BJ (cell line): ENCODE measurements around the gene NINL. TPM values are rescaled to one million over a fixed set of nuclear protein-coding genes. Genes with fewer than 3 reads are reported as not detected.

Experiments
- CTCF ChIA-PET: fragments of 350-600 bp; formaldehyde crosslinking; extraction: SDS; loops from one replicate; lab custom pipeline; 2021; ENCODE audit warnings: antibody characterized with exemption, inconsistent platforms; lab: Yijun Ruan, JAX
- POLR2A ChIA-PET: fragments of 300-600 bp; sonication (Branson Sonifier 250); formaldehyde crosslinking; extraction: SDS; loops from one replicate; lab custom pipeline; 2021; ENCODE audit warnings: antibody characterized with exemption; lab: Charles Lee
- DNase-seq: peaks from one replicate; pipeline ENCODE4 v3.0.0-alpha.2; 2011; ENCODE audit warnings: low read depth
- H3K27me3 ChIP-seq: 2 replicates; pipeline ENCODE4 v1.6.0; 2011; ENCODE audit warnings: low read length; ENCODE audit not compliant: control insufficient read depth, insufficient read depth
- H3K36me3 ChIP-seq: 2 replicates; pipeline ENCODE4 v1.5.1; 2011; ENCODE audit warnings: low read length; ENCODE audit not compliant: control insufficient read depth, insufficient read depth
- H3K4me3 ChIP-seq: 2 replicates; pipeline ENCODE4 v1.5.1; 2011; ENCODE audit warnings: low read depth, mild to moderate bottlenecking, control low read depth, low read length
- CTCF ChIP-seq: IDR thresholded peaks from 2 replicates; pipeline ENCODE4 v1.5.1; 2011; ENCODE audit warnings: low read depth, mild to moderate bottlenecking, control low read depth, inconsistent platforms, low read length, moderate library complexity; ENCODE audit not compliant: insufficient read depth
- polyA plus RNA-seq: library from polyadenylated mRNA; depleted of rRNA; stranded (reverse); fragments of >200 nt; gene quantifications from 2 replicates; pipeline ENCODE4 v1.2.3, GENCODE V29; 2011

The NINL gene
- polyA plus RNA-seq, 1 experiment = 6.2 TPM

DNA sequence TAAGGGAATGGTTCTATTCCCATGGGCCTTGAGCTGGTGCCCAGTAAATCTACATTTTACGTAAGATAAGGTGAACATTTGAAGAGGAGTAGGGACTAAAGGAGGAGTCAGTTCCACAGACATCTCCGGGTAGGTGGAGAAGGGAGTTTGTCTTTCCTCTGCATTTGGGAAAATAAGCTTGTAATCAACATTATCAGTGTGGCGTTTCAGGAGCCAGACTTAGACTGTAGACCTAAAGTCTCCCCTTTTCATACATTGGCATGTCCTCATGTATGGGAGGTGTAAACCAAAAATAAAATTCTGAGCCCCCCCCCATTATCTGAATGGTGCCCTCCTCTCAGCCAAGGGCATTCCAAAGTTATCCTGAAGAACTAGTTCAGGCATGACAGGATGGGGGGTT lies 40.2 kb downstream of the NINL start:
- no peak for TF ChIP-seq CTCF
- ChIA-PET CTCF (interaction anchor here (0.6 kb wide), 1 partner anchor 35 kb away, joined by 4 read pairs; no protein-coding TSS in a partner anchor), POLR2A (interaction anchor here (0.5 kb wide), 1 partner anchor 18 kb away, joined by 3 read pairs; no protein-coding TSS in a partner anchor)
- H3K36me3 ChIP-seq = no peaks in the 10 kb centered on the region
- no peaks in the 10 kb centered on the region for H3K27me3 ChIP-seq
- no peak for DNase-seq
- no peak overlapping the region for H3K4me3 ChIP-seq

GRCh38 chr20:25544734-25545133 lies 40.6 kb downstream of the NINL start:
- no peaks in the 10 kb centered on the region for H3K36me3 ChIP-seq
- POLR2A ChIA-PET = interaction anchor here (0.5 kb wide), 1 partner anchor 17 kb away, joined by 3 read pairs; no protein-coding TSS in a partner anchor
- no peak for DNase-seq

DNA sequence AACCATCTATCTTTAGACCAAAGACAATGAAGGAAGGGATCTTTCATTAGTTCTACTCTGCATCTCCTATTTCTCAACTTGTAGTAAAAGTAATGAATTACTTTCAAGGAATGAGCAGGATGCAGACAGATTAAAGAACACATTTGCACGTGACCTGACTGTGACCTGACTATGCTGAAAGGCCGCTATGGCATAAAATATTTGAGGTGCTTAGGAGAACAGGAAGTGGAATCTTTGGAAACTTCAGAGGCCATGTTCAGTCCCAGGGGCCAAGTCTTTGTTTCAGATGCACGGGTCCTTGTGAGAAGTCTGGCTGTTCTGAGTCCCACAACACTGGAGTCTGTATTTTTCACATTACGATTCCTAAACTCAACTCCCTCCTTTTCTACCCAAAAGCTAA lies 41.0 kb downstream of the NINL start:
- Histone ChIP-seq H3K27me3 (no peaks in the 10 kb centered on the region), H3K36me3 (no peaks in the 10 kb centered on the region), H3K4me3 (no peak overlapping the region)
- no peak for DNase-seq
- POLR2A ChIA-PET = no interaction called here
- CTCF ChIA-PET = interaction anchor here (0.6 kb wide), 1 partner anchor 313 kb away, joined by 3 read pairs; no protein-coding TSS in a partner anchor
- TF ChIP-seq CTCF = no peak

More at GRCh38 chr20:25544734-25545133, 40.6 kb downstream of the NINL start:
- H3K4me3 ChIP-seq = no peak overlapping the region
- no peaks in the 10 kb centered on the region for H3K27me3 ChIP-seq
- CTCF ChIA-PET = interaction anchor here (0.6 kb wide), 1 partner anchor 313 kb away, joined by 3 read pairs; no protein-coding TSS in a partner anchor
- no peak for TF ChIP-seq CTCF

GRCh38 chr20:25543068-25543467 lies 42.3 kb downstream of the NINL start:
- Histone ChIP-seq H3K4me3 (no peak overlapping the region), H3K27me3 (no peaks in the 10 kb centered on the region), H3K36me3 (no peaks in the 10 kb centered on the region)
- ChIA-PET CTCF (interaction anchor here (1.0 kb wide), 1 partner anchor 9 kb away, joined by 3 read pairs; no protein-coding TSS in a partner anchor), POLR2A (no interaction called here)
- TF ChIP-seq CTCF = no peak
- no peak for DNase-seq

DNA sequence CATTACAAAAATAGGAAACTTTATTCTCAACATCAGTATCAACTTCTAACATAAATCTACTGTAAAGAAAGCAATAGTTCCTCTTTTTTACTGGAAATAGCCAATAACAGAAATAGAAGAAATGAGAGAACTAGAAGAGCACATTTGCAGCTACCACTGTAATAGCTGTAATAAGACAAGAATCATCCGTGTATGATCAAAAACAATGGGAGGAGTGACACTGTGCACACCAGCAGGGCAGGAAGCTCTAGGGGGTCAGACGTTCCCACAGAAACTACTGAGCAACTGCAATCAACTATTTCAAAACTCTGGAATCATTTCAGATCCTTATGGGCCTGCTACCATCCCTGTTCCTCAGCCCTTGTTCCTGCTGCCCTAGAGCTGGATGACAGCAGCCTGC lies 43.7 kb downstream of the NINL start:
- Histone ChIP-seq H3K27me3 (no peaks in the 10 kb centered on the region), H3K4me3 (no peak overlapping the region), H3K36me3 (no peaks in the 10 kb centered on the region)
- ChIA-PET POLR2A (no interaction called here), CTCF (interaction anchor here (0.9 to 2.7 kb wide), 6 partner anchors 7 to 71 kb away, joined by 3 to 12 read pairs (median 8); no protein-coding TSS in a partner anchor)
- no peak for TF ChIP-seq CTCF
- DNase-seq = no peak
